DOHH2 (cell line): ENCODE results near the gene GSK3B.

Source experiments
- H3F3A ChIP-seq: fragments of 200-600 bp; sonication (generic), shearing (Covaris generic); 2 replicates; pipeline ENCODE4 v1.6.0; 2016; ENCODE audit warnings: antibody characterized with exemption, mild to moderate bottlenecking; ENCODE audit not compliant: control insufficient read depth, insufficient read depth
- H3K27ac ChIP-seq: fragments of 200-600 bp; sonication (generic); 2 replicates; pipeline ENCODE4 v1.5.1; 2014; ENCODE audit warnings: low read depth, mild to moderate bottlenecking, low read length, moderate library complexity
- H3K27me3 ChIP-seq: fragments of 200-600 bp; sonication (generic); 2 replicates; pipeline ENCODE4 v1.6.1; 2014; ENCODE audit warnings: mild to moderate bottlenecking, low read length, mixed read lengths; ENCODE audit not compliant: control insufficient read depth
- H3K36me3 ChIP-seq: fragments of 200-600 bp; sonication (generic); 2 replicates; pipeline ENCODE4 v1.6.1; 2014; ENCODE audit warnings: mild to moderate bottlenecking, low read length, moderate library complexity, mixed read lengths; ENCODE audit not compliant: control insufficient read depth
- H3K4me1 ChIP-seq: fragments of 200-600 bp; sonication (generic); 2 replicates; pipeline ENCODE4 v1.6.1; 2014; ENCODE audit warnings: mild to moderate bottlenecking, low read length, mixed read lengths; ENCODE audit not compliant: control insufficient read depth
- H3K4me2 ChIP-seq: fragments of 200-600 bp; sonication (generic); 2 replicates; pipeline ENCODE4 v1.6.0; 2014; ENCODE audit warnings: mild to moderate bottlenecking, low read length, moderate library complexity
- H3K4me3 ChIP-seq: fragments of 200-600 bp; sonication (generic); 2 replicates; pipeline ENCODE4 v1.5.1; 2014; ENCODE audit warnings: mild to moderate bottlenecking, low read length, mixed read lengths
- H3K79me2 ChIP-seq: fragments of 200-600 bp; sonication (generic); 2 replicates; pipeline ENCODE4 v1.6.1; 2014; ENCODE audit warnings: mild to moderate bottlenecking, low read length, mixed read lengths; ENCODE audit not compliant: control insufficient read depth
- H3K9me2 ChIP-seq: fragments of 200-600 bp; sonication (generic); replicated peaks from 2 replicates; pipeline ENCODE4 v1.6.1; 2014; ENCODE audit warnings: mild to moderate bottlenecking, low read length, mixed read lengths; ENCODE audit not compliant: control insufficient read depth
- H3K9me3 ChIP-seq: fragments of 200-600 bp; sonication (generic); 2 replicates; pipeline ENCODE4 v1.6.1; 2014; ENCODE audit warnings: antibody characterized with exemption, low read length, mixed read lengths; ENCODE audit not compliant: control insufficient read depth, insufficient read depth
- H4K20me1 ChIP-seq: fragments of 200-600 bp; sonication (generic); 2 replicates; pipeline ENCODE4 v1.6.0; 2014; ENCODE audit warnings: low read depth, mild to moderate bottlenecking, antibody characterized with exemption, low read length, moderate library complexity; ENCODE audit not compliant: control insufficient read depth, insufficient read depth
- EZH2phosphoT487 ChIP-seq: fragments of 200-600 bp; sonication (generic); IDR thresholded peaks from 2 replicates; pipeline ENCODE4 v1.6.1; 2017; ENCODE audit warnings: borderline replicate concordance, mild to moderate bottlenecking, antibody characterized with exemption, low read length, moderate library complexity, mixed read lengths
- TF ChIP-seq, protein P1 (sequence below): fragments of 200-600 bp; sonication (generic); IDR thresholded peaks from one replicate; pipeline ENCODE4 v1.5.1; 2014; ENCODE audit warnings: antibody characterized with exemption, mild to moderate bottlenecking, low read depth, low read length; ENCODE audit not compliant: poor library complexity, severe bottlenecking

GSK3B gene

DNA sequence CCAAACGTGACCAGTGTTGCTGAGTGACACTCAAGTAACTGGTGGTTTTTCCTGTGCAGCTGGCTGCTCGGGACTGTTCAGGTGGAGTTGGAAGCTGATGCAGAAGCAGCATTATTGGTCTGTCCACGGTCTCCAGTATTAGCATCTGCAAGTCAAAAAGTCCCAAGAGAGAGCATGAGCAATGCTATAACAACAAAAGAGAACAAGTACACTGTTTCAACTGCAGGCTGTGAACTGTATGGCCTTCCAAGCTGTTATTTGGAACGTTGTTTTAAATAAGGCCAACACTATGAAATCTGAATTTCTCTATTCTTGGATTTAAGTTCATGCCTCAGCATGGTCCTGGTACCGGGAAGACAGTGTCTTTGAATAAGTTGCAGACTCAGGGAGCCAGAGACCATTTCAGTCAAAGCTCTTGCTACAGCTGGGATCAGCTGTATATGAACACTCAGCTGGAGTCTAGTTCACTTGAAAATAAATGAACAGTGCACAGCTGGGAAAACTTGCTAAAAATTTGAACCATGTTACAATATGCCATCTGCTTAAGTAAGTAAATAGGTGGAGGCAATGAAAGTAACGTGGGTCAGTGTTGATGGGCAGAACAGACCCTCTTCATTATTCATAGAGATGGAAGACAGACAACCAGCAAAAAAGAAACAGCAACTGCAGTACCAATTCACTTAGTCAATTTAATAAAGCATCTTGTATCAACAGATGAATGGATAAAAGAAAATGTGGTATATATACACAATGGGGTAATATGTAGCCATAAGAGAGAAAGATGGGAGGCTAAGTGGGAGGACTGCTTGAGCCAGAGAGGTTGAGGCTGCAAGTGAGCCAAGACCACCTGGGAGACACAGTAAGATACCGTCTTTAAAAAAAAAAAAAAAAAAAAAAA, 267.3 kb downstream of the GSK3B start:
- Histone ChIP-seq H4K20me1 (no peaks in the 10 kb centered on the region), H3K4me2 (no peak overlapping the region), H3K4me3 (no peak overlapping the region), H3K9me2 (no peaks in the 10 kb centered on the region), H3K36me3 (no peaks in the 10 kb centered on the region), H3K79me2 (no peaks in the 10 kb centered on the region), H3K4me1 (no peaks in the 10 kb centered on the region), H3K27ac (no peak overlapping the region), H3K27me3 (no peaks in the 10 kb centered on the region), H3K9me3 (no peaks in the 10 kb centered on the region), H3F3A (peaks cover 4% of the 10 kb centered on the region; the same call in 1 of the 2 replicates)
- TF ChIP-seq EZH2phosphoT487: no peak
- TF ChIP-seq, protein P1, sequence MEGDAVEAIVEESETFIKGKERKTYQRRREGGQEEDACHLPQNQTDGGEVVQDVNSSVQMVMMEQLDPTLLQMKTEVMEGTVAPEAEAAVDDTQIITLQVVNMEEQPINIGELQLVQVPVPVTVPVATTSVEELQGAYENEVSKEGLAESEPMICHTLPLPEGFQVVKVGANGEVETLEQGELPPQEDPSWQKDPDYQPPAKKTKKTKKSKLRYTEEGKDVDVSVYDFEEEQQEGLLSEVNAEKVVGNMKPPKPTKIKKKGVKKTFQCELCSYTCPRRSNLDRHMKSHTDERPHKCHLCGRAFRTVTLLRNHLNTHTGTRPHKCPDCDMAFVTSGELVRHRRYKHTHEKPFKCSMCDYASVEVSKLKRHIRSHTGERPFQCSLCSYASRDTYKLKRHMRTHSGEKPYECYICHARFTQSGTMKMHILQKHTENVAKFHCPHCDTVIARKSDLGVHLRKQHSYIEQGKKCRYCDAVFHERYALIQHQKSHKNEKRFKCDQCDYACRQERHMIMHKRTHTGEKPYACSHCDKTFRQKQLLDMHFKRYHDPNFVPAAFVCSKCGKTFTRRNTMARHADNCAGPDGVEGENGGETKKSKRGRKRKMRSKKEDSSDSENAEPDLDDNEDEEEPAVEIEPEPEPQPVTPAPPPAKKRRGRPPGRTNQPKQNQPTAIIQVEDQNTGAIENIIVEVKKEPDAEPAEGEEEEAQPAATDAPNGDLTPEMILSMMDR: no peak

DNA sequence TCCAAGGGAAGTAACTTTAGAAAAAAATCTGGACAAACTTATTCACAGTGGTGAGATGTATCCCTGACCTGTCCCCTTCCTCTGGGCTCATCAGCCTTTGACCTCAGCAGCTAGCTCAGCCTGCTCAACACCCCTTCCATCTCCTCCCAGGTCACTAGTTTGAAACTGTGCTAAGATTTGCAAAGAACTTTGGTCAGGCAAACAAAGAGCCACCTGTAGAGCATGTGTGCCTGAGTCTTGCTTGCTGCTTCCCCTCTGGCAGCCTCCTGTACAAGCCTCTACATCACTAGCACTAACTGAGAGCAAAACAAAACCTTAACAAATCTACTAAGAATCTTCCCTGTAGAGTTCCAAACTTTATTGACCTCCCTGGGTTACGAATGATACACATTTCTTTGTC, 268.4 kb downstream of the GSK3B start:
- Histone ChIP-seq H3K4me2 (no peak overlapping the region), H3K27me3 (no peaks in the 10 kb centered on the region), H3K4me1 (no peaks in the 10 kb centered on the region), H3K27ac (no peak overlapping the region), H3K9me2 (no peaks in the 10 kb centered on the region), H3F3A (peaks cover 7% of the 10 kb centered on the region), H3K79me2 (no peaks in the 10 kb centered on the region), H3K4me3 (no peak overlapping the region), H3K9me3 (no peaks in the 10 kb centered on the region), H3K36me3 (no peaks in the 10 kb centered on the region), H4K20me1 (no peaks in the 10 kb centered on the region)
- no peak for TF ChIP-seq EZH2phosphoT487
- TF ChIP-seq, protein P1: no peak

DNA sequence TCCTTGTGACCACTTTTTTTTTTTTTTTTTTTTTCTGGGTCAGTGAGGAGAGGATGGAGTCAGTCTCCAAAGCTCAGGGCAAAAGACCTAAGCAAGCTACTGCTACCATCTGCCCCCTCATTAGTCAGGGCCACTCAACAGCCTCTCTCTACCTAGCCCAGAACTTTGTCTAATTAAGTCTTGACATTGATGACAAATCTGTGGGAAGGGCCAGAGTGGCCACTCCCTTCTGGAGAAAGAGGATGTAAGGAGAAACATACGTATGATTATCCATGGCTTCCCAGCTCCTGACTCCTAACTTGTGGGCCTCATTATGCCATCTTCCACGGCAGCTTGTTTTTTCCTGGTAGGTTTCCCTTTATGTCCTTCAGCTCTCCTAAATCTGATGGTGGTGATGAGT, 274.4 kb downstream of the GSK3B start:
- Histone ChIP-seq H3K4me2 (no peak overlapping the region), H3K9me2 (no peaks in the 10 kb centered on the region), H4K20me1 (no peaks in the 10 kb centered on the region)

More for the DNA sequence above, 274.4 kb downstream of the GSK3B start:
- H3K27ac ChIP-seq: no peak overlapping the region
- H3K4me1 ChIP-seq: no peaks in the 10 kb centered on the region
- no peaks in the 10 kb centered on the region for H3K36me3 ChIP-seq
- H3K9me3 ChIP-seq: no peaks in the 10 kb centered on the region
- no peaks in the 10 kb centered on the region for H3K79me2 ChIP-seq
- no peak overlapping the region for H3K4me3 ChIP-seq
- no peak for TF ChIP-seq EZH2phosphoT487
- TF ChIP-seq, protein P1: no peak
- H3F3A ChIP-seq: peaks cover 7% of the 10 kb centered on the region
- H3K27me3 ChIP-seq: no peaks in the 10 kb centered on the region
